Testis (tissue), 3 donors: ENCODE measurements around the gene MYO15B. TPM values are rescaled to one million over a fixed set of nuclear protein-coding genes. Genes with fewer than 3 reads are reported as not detected.

Experiments
- DNase-seq: peaks from one replicate; pipeline ENCODE4 v3.0.0-alpha.2; 2019
- H3K27ac ChIP-seq, 2 donors: fragments of 200-600 bp; sonication (generic); one replicate each; pipeline ENCODE4 v1.5.1; 2019
- H3K27me3 ChIP-seq: fragments of 200-600 bp; sonication (generic); one replicate; pipeline ENCODE4 v1.5.1; 2019
- H3K36me3 ChIP-seq: fragments of 200-600 bp; sonication (generic); one replicate; pipeline ENCODE4 v1.5.1; 2017; ENCODE audit warnings: low read depth; ENCODE audit errors: missing control alignments
- H3K4me1 ChIP-seq: fragments of 200-600 bp; sonication (generic); one replicate; pipeline ENCODE4 v1.5.1; 2019
- H3K4me3 ChIP-seq, 2 donors: fragments of 200-600 bp; sonication (generic); one replicate each; pipeline ENCODE4 v1.5.1; 2017 to 2019
- H3K9me3 ChIP-seq: fragments of 200-600 bp; sonication (generic); one replicate; pipeline ENCODE4 v1.5.1; 2017
- CTCF ChIP-seq, 3 experiments: fragments of 450-650 bp in 2 of 3; fragments of 200-600 bp in 1 of 3; sonication (generic) in 1 of 3; IDR thresholded peaks; one replicate each; pipeline ENCODE4 v1.5.1; 2016 to 2019; ENCODE audit warnings: antibody characterized with exemption in 3 of 3, mild to moderate bottlenecking in 2 of 3, moderate library complexity in 1 of 3
- POLR2A ChIP-seq: fragments of 450-650 bp; IDR thresholded peaks from one replicate; pipeline ENCODE4 v1.6.1; 2017; ENCODE audit warnings: antibody characterized with exemption, mild to moderate bottlenecking, moderate library complexity
- WGBS, 2 donors: methylation state at CpG; one replicate each; pipeline ENCODE4 v1.1.5; 2018; 5-methylcytosine and 5-hydroxymethylcytosine counted together
- intact Hi-C: fragments of 100-400 bp; cut with DNase I; formaldehyde crosslinking; loops from one replicate; pipeline ENCODE4 v1.15.1; 2023; ENCODE audit warnings: low total_unique reads
- polyA plus RNA-seq: library from polyadenylated mRNA; stranded (reverse); fragments of 350-450 nt; fragmentation: Illumina TruSeq; extraction: RNeasy Lipid Tissue Mini Kit (QIAGEN cat#74804); gene quantifications from one replicate; pipeline ENCODE4 v1.2.3, GENCODE V29; 2014; ENCODE audit warnings: low read depth, low replicate concordance; ENCODE audit not compliant: insufficient read depth
- total RNA-seq, 2 donors: library from RNA; depleted of rRNA; stranded (reverse); fragments of >200 nt; gene quantifications; one replicate each; pipeline ENCODE4 v1.2.3, GENCODE V29; 2016

MYO15B gene
- total and polyA plus RNA-seq, 3 donors from 2014 or later, result 70.4 to 142 (median 139) TPM

- DNase-seq, result no peak
- TF ChIP-seq POLR2A, result no peak
- no peak for TF ChIP-seq CTCF (IDR thresholded peaks at IDR 0.05)
- intact Hi-C loops, result no loop called here
- WGBS, 2 donors, result 82 to 98% methylated on average over 4 to 16 of the region's 16 CpGs
- H3K4me1 ChIP-seq, result no peaks in the 10 kb centered on the region
- H3K27ac ChIP-seq, result no peak overlapping the region
- no peaks in the 10 kb centered on the region for H3K9me3 ChIP-seq
- H3K27me3 ChIP-seq, result no peaks in the 10 kb centered on the region
- no peaks in the 10 kb centered on the region for H3K36me3 ChIP-seq
- no peak overlapping the region for H3K4me3 ChIP-seq
These were observed 18.2 kb downstream of the MYO15B start for GRCh38 chr17:75605790-75606189.

DNA sequence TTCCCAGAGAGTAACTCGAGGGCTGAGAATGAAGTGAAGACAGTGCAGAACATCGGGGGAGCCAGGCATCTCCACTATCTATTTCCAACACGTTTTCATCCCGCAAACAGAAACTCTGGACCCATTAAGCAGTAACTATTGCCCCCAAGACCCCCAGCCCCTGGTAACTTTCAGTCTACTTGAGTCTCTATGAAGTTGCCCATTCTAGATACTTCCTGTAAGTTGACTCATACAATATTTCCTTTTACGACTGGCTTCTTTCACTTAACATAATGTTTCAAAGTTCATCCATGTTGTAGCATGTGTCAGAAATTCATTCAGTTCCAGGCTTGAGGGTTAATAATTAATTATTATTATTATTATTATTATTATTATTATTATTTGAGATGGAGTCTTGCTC, 19.5 kb downstream of the MYO15B start:
- Histone ChIP-seq H3K9me3 (no peaks in the 10 kb centered on the region), H3K36me3 (no peaks in the 10 kb centered on the region), H3K27ac (no peak overlapping the region), H3K4me3 (no peak overlapping the region), H3K27me3 (no peaks in the 10 kb centered on the region), H3K4me1 (no peaks in the 10 kb centered on the region)
- no peak for TF ChIP-seq CTCF (IDR thresholded peaks at IDR 0.05)
- no peak for TF ChIP-seq POLR2A
- intact Hi-C loops, result no loop called here
- WGBS, 2 donors, result 85 to 87% methylated on average over 5 of the region's 5 CpGs
- no peak for DNase-seq

DNA sequence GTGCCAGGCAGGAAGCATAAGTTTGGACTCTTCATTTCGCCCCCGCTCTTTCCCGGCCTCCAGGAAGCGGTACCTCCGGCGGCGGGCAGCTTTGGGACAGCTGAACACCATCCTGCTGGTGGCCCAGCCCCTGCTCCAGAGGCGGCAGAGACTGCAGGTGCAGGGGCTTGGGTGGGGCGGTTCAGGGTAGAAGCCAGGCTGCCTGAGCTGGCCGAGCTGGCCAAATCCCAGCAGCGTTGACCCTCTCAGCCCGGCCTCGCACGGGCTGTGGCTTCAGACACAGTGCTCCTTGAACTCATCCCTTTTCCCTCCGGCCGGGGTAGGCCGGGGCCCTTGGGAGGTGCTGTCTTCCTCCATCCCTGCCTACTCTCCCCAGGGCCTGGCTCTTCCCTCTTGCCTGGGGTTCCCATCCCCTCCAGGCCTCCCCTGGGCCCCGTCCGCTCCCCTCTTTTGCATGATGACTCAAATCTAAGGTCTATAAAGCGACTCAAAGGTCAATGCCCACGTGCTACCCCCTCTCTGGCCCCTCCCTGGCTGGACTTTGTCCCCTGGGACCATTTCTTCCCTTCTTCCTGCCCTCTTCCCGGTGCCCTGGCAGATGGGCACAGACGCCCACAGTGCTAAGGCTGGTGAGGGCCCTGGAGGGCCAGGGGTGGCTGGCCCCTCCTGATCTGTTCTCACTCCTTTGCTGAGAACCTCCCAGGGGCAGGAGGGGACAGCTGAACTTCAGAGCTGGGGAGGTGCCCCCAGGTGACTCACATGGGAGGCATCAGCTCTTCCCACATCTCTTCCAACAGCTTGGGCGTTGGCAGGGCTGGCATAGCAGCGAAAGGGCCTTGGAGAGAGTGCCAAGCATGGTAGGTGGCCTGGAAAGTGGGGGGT, 22.7 kb downstream of the MYO15B start:
- TF ChIP-seq POLR2A (no peak), CTCF (IDR thresholded peaks at IDR 0.05) (no peak)
- Histone ChIP-seq H3K9me3 (no peaks in the 10 kb centered on the region), H3K27ac (no peak overlapping the region), H3K4me3 (no peak overlapping the region), H3K27me3 (no peaks in the 10 kb centered on the region), H3K4me1 (no peaks in the 10 kb centered on the region), H3K36me3 (no peaks in the 10 kb centered on the region)
- intact Hi-C loops, result no loop called here
- WGBS, 2 donors, result 90 to 93% methylated on average over 21 to 25 of the region's 25 CpGs
- no peak for DNase-seq

- WGBS, 2 donors, result 93 to 95% methylated on average over 13 to 20 of the region's 20 CpGs
- H3K27me3 ChIP-seq, result no peaks in the 10 kb centered on the region
- H3K4me3 ChIP-seq, result no peak overlapping the region
- no peaks in the 10 kb centered on the region for H3K4me1 ChIP-seq
- TF ChIP-seq CTCF (IDR thresholded peaks at IDR 0.05), result no peak
- TF ChIP-seq POLR2A, result no peak
- H3K36me3 ChIP-seq, result no peaks in the 10 kb centered on the region
- intact Hi-C loops, result no loop called here
- DNase-seq, result no peak
- no peak overlapping the region for H3K27ac ChIP-seq
- no peaks in the 10 kb centered on the region for H3K9me3 ChIP-seq
These were observed 24.3 kb downstream of the MYO15B start for GRCh38 chr17:75611851-75612429.
